ENCODE results near the gene WDR64. TPM values are rescaled to one million over a fixed set of nuclear protein-coding genes. Genes with fewer than 3 reads are reported as not detected.
"Not testable (repeated sequence)": the region's sequence is repeated elsewhere in the genome, so short reads cannot be mapped to it uniquely, and the experiment has no call there.

The WDR64 gene
- total RNA-seq, 1 experiment from 2014 or later = not detected

DNA sequence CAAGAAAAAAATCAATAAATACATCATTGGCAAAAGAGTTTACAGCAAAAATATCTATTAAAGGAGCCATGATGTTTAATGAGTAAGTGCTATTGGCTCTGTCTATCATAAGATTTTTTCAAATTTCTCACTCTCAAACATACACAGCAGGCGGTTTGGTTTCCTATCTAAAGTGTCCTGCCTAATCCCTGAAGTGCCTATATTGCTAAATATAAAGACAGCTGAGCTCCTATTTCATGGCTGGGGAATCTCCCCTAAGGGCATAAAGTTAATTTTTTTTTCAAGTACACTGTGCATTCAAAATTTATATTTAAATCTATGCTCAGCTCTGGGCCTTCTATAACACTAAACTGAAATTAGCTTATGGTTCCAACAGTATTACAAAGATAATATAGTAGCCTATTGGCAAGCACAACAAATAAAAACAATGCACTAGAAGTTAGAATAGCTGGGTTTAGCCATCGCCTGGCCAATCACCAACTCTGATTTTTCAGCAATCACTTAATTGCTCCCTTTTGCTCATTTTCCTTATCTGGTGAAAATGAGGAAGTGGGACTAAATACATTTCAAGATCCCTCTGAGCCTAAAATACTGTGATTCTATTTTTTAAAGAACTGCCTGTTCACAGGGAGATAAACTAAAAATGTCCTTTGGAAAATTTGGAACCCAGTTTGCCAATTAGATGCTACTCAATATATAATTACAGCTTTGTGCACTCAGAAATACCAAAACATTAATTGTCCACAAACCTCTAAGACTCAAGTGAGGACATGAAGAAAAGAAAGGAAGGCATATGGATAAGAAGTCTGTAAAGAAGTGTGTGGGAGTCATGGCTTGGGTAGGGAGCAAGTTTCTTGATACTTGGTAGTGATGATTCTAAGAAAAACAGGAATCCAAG lies 62.5 kb downstream of the WDR64 start:
- Histone ChIP-seq H3K27me3 (ENCODE audit: control insufficient read depth, insufficient read depth, low read length) (no peaks in the 10 kb centered on the region), H3K36me3 (replicated peaks; ENCODE audit: control insufficient read depth, insufficient read depth, low read length) (no peaks in the 10 kb centered on the region), H3K4me3 (ENCODE audit: insufficient read depth, low read depth, low read length) (no peak overlapping the region)
- DNase-seq = no peak

- Histone ChIP-seq H3K4me3 (ENCODE audit: insufficient read depth, low read depth, low read length) (no peak overlapping the region), H3K36me3 (replicated peaks; ENCODE audit: control insufficient read depth, insufficient read depth, low read length) (no peaks in the 10 kb centered on the region), H3K27me3 (ENCODE audit: control insufficient read depth, insufficient read depth, low read length) (no peaks in the 10 kb centered on the region)
- DNase-seq = no peak
These were observed 63.4 kb downstream of the WDR64 start for GRCh38 chr1:241715435-241715834.

- no peak for DNase-seq
- no peaks in the 10 kb centered on the region for H3K36me3 ChIP-seq (replicated peaks; ENCODE audit: control insufficient read depth, insufficient read depth, low read length)
- no peaks in the 10 kb centered on the region for H3K27me3 ChIP-seq (ENCODE audit: control insufficient read depth, insufficient read depth, low read length)
These were observed 63.9 kb downstream of the WDR64 start for GRCh38 chr1:241715956-241716355.

DNA sequence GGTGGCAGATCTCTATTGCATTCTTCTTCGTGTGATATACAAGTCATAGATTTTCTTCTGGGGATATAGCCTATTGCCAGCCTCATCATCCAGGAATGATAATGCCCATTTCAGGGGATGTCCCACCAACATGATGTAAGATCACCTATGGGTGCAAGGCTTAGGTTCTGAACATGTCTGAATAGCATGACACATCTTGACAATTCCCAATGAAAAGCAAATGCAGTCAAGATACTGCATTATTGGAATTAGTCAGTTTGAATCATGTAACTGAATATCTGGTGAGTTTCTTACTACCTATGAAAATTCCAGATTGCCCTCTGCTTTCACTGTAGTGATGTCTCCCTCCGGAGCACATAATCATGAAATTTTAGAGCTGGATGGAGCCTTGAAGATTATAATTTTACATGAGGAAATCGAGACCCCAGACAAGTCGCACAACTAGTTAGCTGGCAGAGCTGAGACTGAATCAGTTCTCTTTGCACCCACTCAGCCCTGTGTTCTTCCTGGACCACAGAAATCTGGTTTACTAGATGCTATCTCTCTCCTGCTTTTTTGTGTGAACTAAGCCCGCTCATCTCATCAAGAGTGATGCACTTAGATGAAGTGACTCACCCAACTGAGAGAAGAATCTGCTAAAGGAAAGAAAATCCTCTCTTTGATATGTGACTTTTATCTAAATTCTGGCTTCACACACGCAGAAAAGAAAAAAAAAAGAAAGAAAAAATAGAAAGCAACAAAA lies 65.0 kb downstream of the WDR64 start:
- H3K27me3 ChIP-seq (ENCODE audit: control insufficient read depth, insufficient read depth, low read length) = no peaks in the 10 kb centered on the region
- no peak for DNase-seq

More at GRCh38 chr1:241715956-241716355, 63.9 kb downstream of the WDR64 start:
- no peak overlapping the region for H3K4me3 ChIP-seq (ENCODE audit: insufficient read depth, low read depth, low read length)

DNA sequence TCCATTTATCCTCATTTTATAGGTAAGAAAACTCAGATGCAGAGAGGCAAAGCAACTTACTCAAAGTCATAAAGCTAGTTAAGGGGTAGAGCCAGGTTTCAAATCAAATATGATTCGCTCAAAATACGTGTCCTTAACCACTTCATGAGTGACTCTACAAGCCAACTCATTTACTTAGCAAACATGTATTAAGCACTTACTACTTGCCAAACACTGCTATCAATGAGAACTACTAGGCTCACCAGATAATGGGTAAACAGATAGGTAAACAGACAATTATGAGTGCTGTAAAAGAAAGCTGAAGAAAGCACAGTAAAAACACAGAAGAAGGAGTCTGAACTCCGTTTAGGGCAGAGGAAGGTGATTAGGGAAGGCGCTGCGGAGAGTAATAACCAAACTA lies 65.9 kb downstream of the WDR64 start:
- Histone ChIP-seq H3K4me3 (ENCODE audit: insufficient read depth, low read depth, low read length) (no peak overlapping the region), H3K27me3 (ENCODE audit: control insufficient read depth, insufficient read depth, low read length) (no peaks in the 10 kb centered on the region), H3K36me3 (replicated peaks; ENCODE audit: control insufficient read depth, insufficient read depth, low read length) (no peaks in the 10 kb centered on the region)
- no peak for DNase-seq

More for the DNA sequence above, 65.0 kb downstream of the WDR64 start:
- H3K36me3 ChIP-seq (replicated peaks; ENCODE audit: control insufficient read depth, insufficient read depth, low read length) = no peaks in the 10 kb centered on the region
- no peak overlapping the region for H3K4me3 ChIP-seq (ENCODE audit: insufficient read depth, low read depth, low read length)

- no peak overlapping the region for H3K4me3 ChIP-seq (ENCODE audit: insufficient read depth, low read depth, low read length)
- no peaks in the 10 kb centered on the region for H3K27me3 ChIP-seq (ENCODE audit: control insufficient read depth, insufficient read depth, low read length)
- H3K36me3 ChIP-seq (replicated peaks; ENCODE audit: control insufficient read depth, insufficient read depth, low read length) = no peaks in the 10 kb centered on the region
- DNase-seq = no peak
These were observed 68.9 kb downstream of the WDR64 start for GRCh38 chr1:241721011-241721410.

- no peak for DNase-seq
- Histone ChIP-seq H3K27me3 (ENCODE audit: control insufficient read depth, insufficient read depth, low read length) (no peaks in the 10 kb centered on the region), H3K36me3 (replicated peaks; ENCODE audit: control insufficient read depth, insufficient read depth, low read length) (no peaks in the 10 kb centered on the region), H3K4me3 (ENCODE audit: insufficient read depth, low read depth, low read length) (no peak overlapping the region)
These were observed 70.9 kb downstream of the WDR64 start for GRCh38 chr1:241722947-241723346.

- H3K27me3 ChIP-seq (ENCODE audit: control insufficient read depth, insufficient read depth, low read length) = no peaks in the 10 kb centered on the region
- H3K4me3 ChIP-seq (ENCODE audit: insufficient read depth, low read depth, low read length) = no peak overlapping the region
- H3K36me3 ChIP-seq (replicated peaks; ENCODE audit: control insufficient read depth, insufficient read depth, low read length) = no peaks in the 10 kb centered on the region
- DNase-seq = no peak
These were observed 72.8 kb downstream of the WDR64 start for GRCh38 chr1:241724741-241725356.

DNA sequence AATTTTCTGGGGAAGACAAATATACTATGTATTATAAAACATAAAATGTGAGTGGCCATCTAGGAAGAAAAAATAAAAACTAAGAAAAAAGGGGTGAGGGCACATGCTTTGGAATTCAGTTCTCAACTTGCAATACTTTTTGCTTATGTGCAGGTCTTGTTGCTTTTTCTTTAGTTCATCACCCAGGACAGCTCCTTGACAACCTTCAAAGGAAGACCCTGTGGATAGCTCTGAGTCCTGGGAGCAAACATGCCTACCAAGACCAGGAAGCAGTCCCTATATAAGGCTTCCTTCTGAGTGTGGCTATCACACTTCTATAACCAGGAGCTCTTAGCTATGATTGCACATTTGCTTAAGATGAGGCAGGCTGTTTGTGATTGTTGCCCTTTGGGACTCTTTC lies 78.0 kb downstream of the WDR64 start:
- Histone ChIP-seq H3K4me3 (ENCODE audit: insufficient read depth, low read depth, low read length) (no peak overlapping the region), H3K36me3 (replicated peaks; ENCODE audit: control insufficient read depth, insufficient read depth, low read length) (no peaks in the 10 kb centered on the region), H3K27me3 (ENCODE audit: control insufficient read depth, insufficient read depth, low read length) (no peaks in the 10 kb centered on the region)
- no peak for DNase-seq

- H3K27me3 ChIP-seq (ENCODE audit: control insufficient read depth, insufficient read depth, low read length) = no peaks in the 10 kb centered on the region
- H3K36me3 ChIP-seq (replicated peaks; ENCODE audit: control insufficient read depth, insufficient read depth, low read length) = no peaks in the 10 kb centered on the region
- no peak for DNase-seq
- H3K4me3 ChIP-seq (ENCODE audit: insufficient read depth, low read depth, low read length) = no peak overlapping the region
These were observed 81.8 kb downstream of the WDR64 start for GRCh38 chr1:241733899-241734298.

DNA sequence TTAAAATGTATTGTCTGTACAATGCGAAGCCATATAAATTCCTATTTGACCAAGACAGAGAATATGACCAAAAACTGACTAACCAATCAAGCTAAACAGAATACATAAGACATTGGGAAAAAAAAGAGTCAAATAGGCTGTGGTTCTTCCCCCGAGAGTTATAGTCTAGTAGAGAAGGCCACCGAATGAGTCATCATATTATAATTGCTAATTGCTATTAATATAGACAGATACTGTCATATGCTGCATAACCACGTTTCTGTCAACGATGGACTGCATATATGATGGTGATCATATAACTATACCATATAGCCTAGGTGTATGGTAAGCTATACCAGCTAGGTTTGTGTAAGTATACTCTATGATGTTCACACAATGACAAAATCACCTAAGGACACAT lies 82.5 kb downstream of the WDR64 start:
- H3K4me3 ChIP-seq (ENCODE audit: insufficient read depth, low read depth, low read length) = no peak overlapping the region
- no peak for DNase-seq
- H3K27me3 ChIP-seq (ENCODE audit: control insufficient read depth, insufficient read depth, low read length) = no peaks in the 10 kb centered on the region
- H3K36me3 ChIP-seq (replicated peaks; ENCODE audit: control insufficient read depth, insufficient read depth, low read length) = no peaks in the 10 kb centered on the region

- DNase-seq; H3K27me3 ChIP-seq (ENCODE audit: control insufficient read depth, insufficient read depth, low read length); H3K4me3 ChIP-seq (ENCODE audit: insufficient read depth, low read depth, low read length); H3K36me3 ChIP-seq (replicated peaks; ENCODE audit: control insufficient read depth, insufficient read depth, low read length): not testable (repeated sequence)
These were observed 83.4 kb downstream of the WDR64 start for GRCh38 chr1:241735493-241735926.

DNA sequence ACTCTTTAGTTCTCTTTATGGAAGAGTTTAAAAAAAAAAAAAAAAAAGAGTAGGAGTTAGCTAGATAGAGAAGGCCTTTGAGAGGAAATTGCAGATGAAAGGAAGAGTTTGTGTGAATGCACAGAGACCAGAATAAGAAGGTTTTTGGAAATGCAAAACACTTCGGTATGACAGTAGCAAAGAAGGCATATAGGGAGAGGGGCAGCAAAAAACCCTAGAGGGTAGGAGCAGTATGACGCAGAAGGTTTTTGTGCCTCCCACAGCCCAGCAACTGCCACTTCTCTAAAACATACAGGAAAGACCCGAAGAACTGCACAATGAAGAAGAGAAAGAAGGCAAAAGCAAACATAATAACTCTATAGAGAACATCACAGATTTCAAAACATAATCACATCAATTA lies 84.3 kb downstream of the WDR64 start:
- Histone ChIP-seq H3K36me3 (replicated peaks; ENCODE audit: control insufficient read depth, insufficient read depth, low read length) (no peaks in the 10 kb centered on the region), H3K27me3 (ENCODE audit: control insufficient read depth, insufficient read depth, low read length) (no peaks in the 10 kb centered on the region), H3K4me3 (ENCODE audit: insufficient read depth, low read depth, low read length) (no peak overlapping the region)
- DNase-seq = peak; percentile 5

DNA sequence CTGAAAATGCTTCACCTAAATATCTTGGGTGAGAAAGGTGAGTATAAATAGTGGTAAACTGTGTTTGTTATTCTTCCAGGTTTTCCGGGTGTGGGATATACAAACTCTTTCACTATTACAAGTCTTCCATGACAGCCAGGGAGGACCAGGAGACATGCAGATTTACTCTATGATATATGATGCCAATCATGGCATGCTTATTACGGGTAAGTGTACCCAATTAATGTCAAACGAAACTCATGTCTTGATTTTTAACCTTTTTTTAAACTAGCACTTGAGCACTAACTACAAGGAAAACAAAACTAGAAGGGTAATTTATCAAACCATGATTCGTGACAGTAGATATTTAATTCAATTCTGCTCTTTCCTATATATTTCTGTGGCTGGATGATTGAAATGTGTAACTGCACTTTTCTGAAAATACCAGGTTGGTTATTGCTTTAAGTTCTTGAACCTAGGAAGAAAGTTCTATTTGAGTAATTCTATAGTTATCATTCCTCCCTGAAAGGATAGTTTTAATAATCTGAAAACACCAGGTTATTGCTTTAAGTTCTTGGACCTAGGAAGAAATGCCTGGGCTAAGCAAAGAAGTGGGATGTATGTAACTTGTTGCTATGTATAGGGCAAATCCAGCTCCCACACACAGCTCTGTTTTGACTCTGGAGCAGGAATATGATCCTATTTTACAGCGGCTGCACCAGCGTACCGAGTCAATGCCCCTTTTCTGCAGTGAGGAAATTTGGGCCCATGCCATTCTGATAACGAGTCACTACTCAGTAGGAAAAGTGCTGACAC lies 86.4 kb downstream of the WDR64 start:
- no peak overlapping the region for H3K4me3 ChIP-seq (ENCODE audit: insufficient read depth, low read depth, low read length)
- no peaks in the 10 kb centered on the region for H3K27me3 ChIP-seq (ENCODE audit: control insufficient read depth, insufficient read depth, low read length)
- H3K36me3 ChIP-seq (replicated peaks; ENCODE audit: control insufficient read depth, insufficient read depth, low read length) = no peaks in the 10 kb centered on the region
- DNase-seq = no peak

All from H7 (cell line).